Endothelial cell of umbilical vein (primary cell): ENCODE data around the gene MAP4K4. TPM values are rescaled to one million over a fixed set of nuclear protein-coding genes. Genes with fewer than 3 reads are reported as not detected.

Experiments used
- BruUV-seq: library from RNA; stranded (reverse); fragments of 400-500 nt; replicated peaks from 2 replicates; lab custom pipeline; 2021; lab: Mats Ljungman, UMichigan
- CTCF ChIA-PET: fragments of 300-600, 350-600 bp; sonication (Branson Sonifier 250); formaldehyde crosslinking; loops from one replicate; lab custom pipeline; 2021; ENCODE audit warnings: antibody characterized with exemption, inconsistent platforms; lab: Charles Lee
- POLR2A ChIA-PET: fragments of 300-600, 350-600 bp; sonication (Branson Sonifier 250); formaldehyde crosslinking; loops from one replicate; lab custom pipeline; 2021; ENCODE audit warnings: antibody characterized with exemption, inconsistent platforms; lab: Charles Lee
- DNase-seq: peaks from one replicate; pipeline ENCODE4 v3.0.0-alpha.2; 2011; ENCODE audit warnings: low read depth, low spot score
- FAIRE-seq: peaks from 2 replicates; lab custom pipeline; 2011; peaks lifted over from hg19 to GRCh38; lab: Jason Lieb, UNC
- H2AFZ ChIP-seq: 2 replicates; pipeline ENCODE4 v1.6.0; 2012; ENCODE audit warnings: low read depth, low read length, control low read depth, inconsistent platforms
- H3K27ac ChIP-seq: 2 replicates; pipeline ENCODE4 v1.5.1; 2011; ENCODE audit warnings: low read depth, mild to moderate bottlenecking, control low read depth, low read length, moderate library complexity; ENCODE audit not compliant: insufficient read depth
- H3K27me3 ChIP-seq, 2 experiments: 2 replicates each; pipeline versions ENCODE4 v1.6.0 to v1.6.1; 2011; ENCODE audit warnings: low read length in 2 of 2, mixed read lengths in 1 of 2; ENCODE audit not compliant: control insufficient read depth in 2 of 2, insufficient read depth in 2 of 2
- H3K36me3 ChIP-seq, 2 experiments: 2 replicates in 1 of 2; 3 replicates in 1 of 2; pipeline ENCODE4 v1.5.1; 2011; ENCODE audit warnings: low read length in 2 of 2, mild to moderate bottlenecking in 1 of 2, moderate library complexity in 1 of 2; ENCODE audit not compliant: control insufficient read depth in 2 of 2, insufficient read depth in 2 of 2; ENCODE audit errors: extremely low read depth in 1 of 2
- H3K4me1 ChIP-seq: 3 replicates; pipeline ENCODE4 v1.5.1; 2011; ENCODE audit warnings: mild to moderate bottlenecking, low read length; ENCODE audit not compliant: control insufficient read depth, insufficient read depth; ENCODE audit errors: extremely low read depth
- H3K4me2 ChIP-seq: 2 replicates; pipeline ENCODE4 v1.6.1; 2011; ENCODE audit warnings: low read length, control low read depth, mixed read lengths; ENCODE audit not compliant: insufficient read depth
- H3K4me3 ChIP-seq, 3 experiments: fragments of 200-600 bp in 1 of 3; sonication (generic), shearing (Covaris generic) in 1 of 3; replicated peaks in 1 of 3; 2 replicates each; pipeline ENCODE4 v1.5.1; 2011 to 2016; ENCODE audit warnings: control low read depth in 3 of 3, low read length in 3 of 3, mild to moderate bottlenecking in 2 of 3, inconsistent platforms in 1 of 3, low read depth in 1 of 3, moderate library complexity in 1 of 3; ENCODE audit not compliant: insufficient read depth in 1 of 3
- H3K79me2 ChIP-seq: 2 replicates; pipeline ENCODE4 v1.6.0; 2012; ENCODE audit warnings: low read length, inconsistent platforms; ENCODE audit not compliant: control insufficient read depth, insufficient read depth
- H3K9ac ChIP-seq: replicated peaks from 2 replicates; pipeline ENCODE3; 2011; ENCODE audit warnings: low read length, control low read depth; ENCODE audit not compliant: insufficient read depth; ENCODE audit errors: extremely low read depth
- H3K9me1 ChIP-seq: replicated peaks from 3 replicates; pipeline ENCODE4 v1.6.0; 2011; ENCODE audit warnings: mild to moderate bottlenecking, low read length; ENCODE audit not compliant: control insufficient read depth, insufficient read depth; ENCODE audit errors: extremely low read depth
- H3K9me3 ChIP-seq: replicated peaks from 2 replicates; pipeline ENCODE4 v1.5.1; 2012; ENCODE audit warnings: low read length, inconsistent platforms; ENCODE audit not compliant: control insufficient read depth, insufficient read depth
- H4K20me1 ChIP-seq: replicated peaks from 2 replicates; pipeline ENCODE3; 2011; ENCODE audit warnings: mild to moderate bottlenecking, low read length; ENCODE audit not compliant: control insufficient read depth, insufficient read depth; ENCODE audit errors: extremely low read depth
- EZH2 ChIP-seq: IDR thresholded peaks from 2 replicates; pipeline ENCODE4 v1.6.1; 2012; ENCODE audit warnings: borderline replicate concordance, low read depth, mild to moderate bottlenecking, moderate library complexity, low read length, inconsistent platforms; ENCODE audit not compliant: severe bottlenecking
- FOS ChIP-seq: IDR thresholded peaks from 2 replicates; pipeline ENCODE4 v1.6.1; 2011; ENCODE audit warnings: mild to moderate bottlenecking, low read length, moderate library complexity, borderline replicate concordance; ENCODE audit not compliant: insufficient read depth
- JUN ChIP-seq: IDR thresholded peaks from 2 replicates; pipeline ENCODE4 v1.6.1; 2011; ENCODE audit warnings: borderline replicate concordance, low read depth; ENCODE audit not compliant: insufficient read length, insufficient read depth
- dilution Hi-C: fragments of 300-500 bp; cut with MboI; formaldehyde crosslinking; loops from one replicate; pipeline ENCODE4 v1.15.0; 2019; ENCODE audit warnings: low sequenced_read_pairs; ENCODE audit not compliant: extremely low pct_ligation_motif_present
- intact Hi-C: fragments of 100-400 bp; cut with micrococcal nuclease; formaldehyde crosslinking; loops from one replicate; pipeline ENCODE4 v1.10.0; 2022
- polyA plus RNA-seq, 4 experiments: library from polyadenylated mRNA; depleted of rRNA in 3 of 4; stranded (reverse) in 3 of 4; unstranded in 1 of 4; fragments of >200 nt; gene quantifications; 2 replicates each; pipeline versions ENCODE4 v1.2.1 to v1.2.3, GENCODE V29; 2011 to 2012; ENCODE audit warnings: missing spikeins in 1 of 4
- total RNA-seq: library from RNA; stranded (reverse); gene quantifications from 2 replicates; pipeline ENCODE4 v1.2.3, GENCODE V29; 2021
- TF ChIP-seq, protein P1 (sequence below), 2 donors: IDR thresholded peaks; 1 replicate in 1 of 2; 2 replicates in 1 of 2; pipeline ENCODE4 v1.5.1; 2011; ENCODE audit warnings: low read length in 2 of 2, mild to moderate bottlenecking in 2 of 2, moderate library complexity in 2 of 2, control low read depth in 1 of 2, inconsistent platforms in 1 of 2, low read depth in 1 of 2; ENCODE audit not compliant: insufficient read depth in 1 of 2; ENCODE audit errors: extremely low read depth in 1 of 2

The MAP4K4 gene
- total and polyA plus RNA-seq, 2 donors (not counting 3 experiments of a cell fraction or from before 2014, with no cell fraction given): 79.4 to 269 TPM

DNA sequence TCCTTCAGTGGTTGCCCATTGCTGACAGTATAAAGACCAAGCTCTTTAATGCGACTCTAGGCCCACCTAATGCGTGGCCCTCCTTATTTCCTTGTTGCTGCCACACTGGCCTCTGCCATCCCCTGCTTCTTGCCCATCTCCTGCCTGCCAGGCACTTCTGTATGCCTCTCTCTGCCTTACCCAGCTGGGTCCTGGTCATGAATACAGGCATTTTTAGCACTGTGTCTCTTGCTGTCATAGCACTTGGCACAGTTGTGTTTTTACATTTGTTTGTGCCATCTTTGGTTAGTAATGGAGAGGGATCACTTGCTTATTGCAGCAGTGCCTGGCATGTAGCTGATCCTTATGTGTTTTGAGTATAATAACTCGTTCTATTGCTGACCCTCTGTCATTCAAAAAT is 38.7 kb downstream of the MAP4K4 start:
- no peak for TF ChIP-seq EZH2
- TF ChIP-seq, protein P1, sequence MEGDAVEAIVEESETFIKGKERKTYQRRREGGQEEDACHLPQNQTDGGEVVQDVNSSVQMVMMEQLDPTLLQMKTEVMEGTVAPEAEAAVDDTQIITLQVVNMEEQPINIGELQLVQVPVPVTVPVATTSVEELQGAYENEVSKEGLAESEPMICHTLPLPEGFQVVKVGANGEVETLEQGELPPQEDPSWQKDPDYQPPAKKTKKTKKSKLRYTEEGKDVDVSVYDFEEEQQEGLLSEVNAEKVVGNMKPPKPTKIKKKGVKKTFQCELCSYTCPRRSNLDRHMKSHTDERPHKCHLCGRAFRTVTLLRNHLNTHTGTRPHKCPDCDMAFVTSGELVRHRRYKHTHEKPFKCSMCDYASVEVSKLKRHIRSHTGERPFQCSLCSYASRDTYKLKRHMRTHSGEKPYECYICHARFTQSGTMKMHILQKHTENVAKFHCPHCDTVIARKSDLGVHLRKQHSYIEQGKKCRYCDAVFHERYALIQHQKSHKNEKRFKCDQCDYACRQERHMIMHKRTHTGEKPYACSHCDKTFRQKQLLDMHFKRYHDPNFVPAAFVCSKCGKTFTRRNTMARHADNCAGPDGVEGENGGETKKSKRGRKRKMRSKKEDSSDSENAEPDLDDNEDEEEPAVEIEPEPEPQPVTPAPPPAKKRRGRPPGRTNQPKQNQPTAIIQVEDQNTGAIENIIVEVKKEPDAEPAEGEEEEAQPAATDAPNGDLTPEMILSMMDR (IDR thresholded peaks at IDR 0.05; ENCODE audit: extremely low read depth in 1 of 2, insufficient read depth in 1 of 2, low read depth in 1 of 2, low read length in 2 of 2): no peak
- intact Hi-C loops (loop anchor here (1.0 to 2.0 kb wide), 2 partner anchors 9 to 13 kb away; no protein-coding TSS in a partner anchor), dilution Hi-C loops (no loop called here)
- H2AFZ ChIP-seq: no peak overlapping the region
- H4K20me1 ChIP-seq: peaks cover 19% of the 10 kb centered on the region
- peak overlapping the region; percentile 4 for H3K4me2 ChIP-seq
- POLR2A ChIA-PET: no interaction called here
- H3K9me3 ChIP-seq: no peaks in the 10 kb centered on the region
- H3K9me1 ChIP-seq: no peaks in the 10 kb centered on the region
- peaks cover 39% of the 10 kb centered on the region for H3K4me1 ChIP-seq
- H3K79me2 ChIP-seq: peaks cover 97% of the 10 kb centered on the region
- no peaks in the 10 kb centered on the region for H3K36me3 ChIP-seq
- no peak for FAIRE-seq
- no TSS peak for BruUV-seq
- no peak overlapping the region for H3K4me3 ChIP-seq
- H3K9ac ChIP-seq: no peak overlapping the region
- DNase-seq: no peak
- CTCF ChIA-PET: interaction anchor here (1.0 to 2.2 kb wide), 8 partner anchors 9 to 337 kb away, joined by 3 to 14 read pairs (median 4); no protein-coding TSS in a partner anchor
- no peak overlapping the region for H3K27ac ChIP-seq
- no peaks in the 10 kb centered on the region for H3K27me3 ChIP-seq

DNA sequence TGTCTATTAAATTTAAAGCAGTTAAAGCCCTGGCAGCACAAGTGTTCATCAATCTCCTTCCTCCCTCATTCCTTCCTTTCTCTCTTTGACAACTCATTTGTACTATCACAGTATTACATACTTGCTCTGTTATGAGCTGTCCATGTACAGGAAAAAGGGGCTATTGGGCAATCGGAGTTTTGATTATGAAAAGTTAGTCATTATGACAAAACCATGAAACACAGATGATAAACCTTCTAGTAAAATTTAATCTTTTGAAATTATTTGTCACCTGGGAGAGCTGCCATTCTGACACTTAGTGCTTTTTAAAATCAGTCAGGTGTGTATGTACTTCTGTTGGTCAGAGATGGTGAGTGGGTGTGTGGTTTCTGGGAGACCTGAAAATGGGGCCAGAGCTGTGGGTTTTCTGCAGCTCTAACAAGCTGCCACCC is 39.4 kb downstream of the MAP4K4 start:
- Histone ChIP-seq H3K27ac (no peak overlapping the region), H3K9me1 (no peaks in the 10 kb centered on the region), H3K79me2 (peaks cover 97% of the 10 kb centered on the region), H2AFZ (no peak overlapping the region), H4K20me1 (peaks cover 19% of the 10 kb centered on the region), H3K9ac (no peak overlapping the region), H3K4me1 (peaks cover 45% of the 10 kb centered on the region), H3K4me2 (peak overlapping the region; percentile 4), H3K27me3 (no peaks in the 10 kb centered on the region), H3K4me3 (no peak overlapping the region), H3K9me3 (no peaks in the 10 kb centered on the region), H3K36me3 (no peaks in the 10 kb centered on the region)
- CTCF ChIA-PET: interaction anchor here (1.0 to 2.2 kb wide), 7 partner anchors 9 to 338 kb away, joined by 3 to 14 read pairs (median 6); no protein-coding TSS in a partner anchor
- no TSS peak for BruUV-seq
- TF ChIP-seq, protein P1 (IDR thresholded peaks at IDR 0.05; ENCODE audit: extremely low read depth in 1 of 2, insufficient read depth in 1 of 2, low read depth in 1 of 2, low read length in 2 of 2): no peak
- TF ChIP-seq FOS (peak; percentile 51), JUN (peak; percentile 6)
- POLR2A ChIA-PET: interaction anchor here (1.1 kb wide), 1 partner anchor 37 kb away, joined by 5 read pairs; no protein-coding TSS in a partner anchor
- FAIRE-seq: peak; percentile 87
- dilution Hi-C loops: no loop called here
- intact Hi-C loops: loop anchor here (1.0 to 2.0 kb wide), 2 partner anchors 8 to 14 kb away; no protein-coding TSS in a partner anchor
- peak; percentile 62 for DNase-seq
